ENCODE data around the gene EIPR1. TPM values are rescaled to one million over a fixed set of nuclear protein-coding genes. Genes with fewer than 3 reads are reported as not detected.

The EIPR1 gene
- polyA plus RNA-seq, 1 donor from 2014 or later, result 138 TPM

GRCh38 chr2:3147651-3148530, 229.7 kb downstream of the EIPR1 start:
- Histone ChIP-seq H4K20me1 (ENCODE audit: insufficient read depth) (no peaks in the 10 kb centered on the region), H3F3A (ENCODE audit: insufficient read depth, low read length, poor library complexity, severe bottlenecking) (no peaks in the 10 kb centered on the region), H3K36me3 (ENCODE audit: insufficient read depth, low read length) (no peaks in the 10 kb centered on the region), H3K4me3 (ENCODE audit: low read length) (no peak overlapping the region), H3K27ac (ENCODE audit: low read length) (no peak overlapping the region), H3K9me2 (ENCODE audit: insufficient read depth, low read length) (no peaks in the 10 kb centered on the region), H3K9ac (ENCODE audit: low read length) (no peak overlapping the region), H3K79me2 (replicated peaks; ENCODE audit: insufficient read depth, low read length) (no peaks in the 10 kb centered on the region), H2AFZ (ENCODE audit: low read depth, low read length) (no peak overlapping the region), H3K27me3 (ENCODE audit: insufficient read depth, low read depth, low read length) (no peaks in the 10 kb centered on the region), H3K4me2 (ENCODE audit: low read length) (no peak overlapping the region), H3K9me3 (ENCODE audit: low read length) (no peaks in the 10 kb centered on the region)
- TF ChIP-seq TAF1 (IDR thresholded peaks at IDR 0.05; ENCODE audit: low read depth), result no peak
- no peak for TF ChIP-seq MXI1 (conservative IDR thresholded peaks at IDR 0.05; ENCODE audit: poor library complexity, severe bottlenecking)
- no peak for TF ChIP-seq RAD21 (conservative IDR thresholded peaks at IDR 0.05)
- no peak for TF ChIP-seq EZH2 (IDR thresholded peaks at IDR 0.05; ENCODE audit: borderline replicate concordance, insufficient read depth, low read length, poor library complexity, severe bottlenecking)
- no peak for TF ChIP-seq SMC3 (conservative IDR thresholded peaks at IDR 0.05; ENCODE audit: poor library complexity)
- no peak for TF ChIP-seq POLR2AphosphoS5 (IDR thresholded peaks at IDR 0.05)

GRCh38 chr2:3146772-3147650, 230.6 kb downstream of the EIPR1 start:
- Histone ChIP-seq H3F3A (ENCODE audit: insufficient read depth, low read length, poor library complexity, severe bottlenecking) (no peaks in the 10 kb centered on the region), H3K4me3 (ENCODE audit: low read length) (no peak overlapping the region), H3K4me2 (ENCODE audit: low read length) (no peak overlapping the region), H3K36me3 (ENCODE audit: insufficient read depth, low read length) (no peaks in the 10 kb centered on the region), H4K20me1 (ENCODE audit: insufficient read depth) (no peaks in the 10 kb centered on the region), H3K9ac (ENCODE audit: low read length) (no peak overlapping the region), H2AFZ (ENCODE audit: low read depth, low read length) (no peak overlapping the region), H3K9me2 (ENCODE audit: insufficient read depth, low read length) (no peaks in the 10 kb centered on the region), H3K79me2 (replicated peaks; ENCODE audit: insufficient read depth, low read length) (no peaks in the 10 kb centered on the region), H3K27ac (ENCODE audit: low read length) (no peak overlapping the region), H3K27me3 (ENCODE audit: insufficient read depth, low read depth, low read length) (no peaks in the 10 kb centered on the region), H3K9me3 (ENCODE audit: low read length) (no peaks in the 10 kb centered on the region)
- TF ChIP-seq SMC3 (conservative IDR thresholded peaks at IDR 0.05; ENCODE audit: poor library complexity), result no peak
- TF ChIP-seq POLR2AphosphoS5 (IDR thresholded peaks at IDR 0.05), result no peak
- TF ChIP-seq RAD21 (conservative IDR thresholded peaks at IDR 0.05), result no peak
- no peak for TF ChIP-seq EZH2 (IDR thresholded peaks at IDR 0.05; ENCODE audit: borderline replicate concordance, insufficient read depth, low read length, poor library complexity, severe bottlenecking)
- TF ChIP-seq MXI1 (conservative IDR thresholded peaks at IDR 0.05; ENCODE audit: poor library complexity, severe bottlenecking), result no peak
- TF ChIP-seq CTCF (IDR thresholded peaks at IDR 0.05; ENCODE audit: poor library complexity, severe bottlenecking), result no peak

- TF ChIP-seq EZH2 (IDR thresholded peaks at IDR 0.05; ENCODE audit: borderline replicate concordance, insufficient read depth, low read length, poor library complexity, severe bottlenecking) (no peak), MXI1 (conservative IDR thresholded peaks at IDR 0.05; ENCODE audit: poor library complexity, severe bottlenecking) (no peak), POLR2AphosphoS5 (IDR thresholded peaks at IDR 0.05) (no peak), RAD21 (conservative IDR thresholded peaks at IDR 0.05) (no peak), EP300 (conservative IDR thresholded peaks at IDR 0.05; ENCODE audit: poor library complexity, severe bottlenecking) (no peak), REST (IDR thresholded peaks at IDR 0.05; ENCODE audit: borderline replicate concordance) (no peak), TAF1 (IDR thresholded peaks at IDR 0.05; ENCODE audit: low read depth) (no peak), SMC3 (conservative IDR thresholded peaks at IDR 0.05; ENCODE audit: poor library complexity) (no peak), CTCF (IDR thresholded peaks at IDR 0.05; ENCODE audit: poor library complexity, severe bottlenecking) (no peak)
- H4K20me1 ChIP-seq (ENCODE audit: insufficient read depth), result no peaks in the 10 kb centered on the region
- H3K4me3 ChIP-seq (ENCODE audit: low read length), result no peak overlapping the region
- H3K27me3 ChIP-seq (ENCODE audit: insufficient read depth, low read depth, low read length), result no peaks in the 10 kb centered on the region
- H3K4me2 ChIP-seq (ENCODE audit: low read length), result no peak overlapping the region
- no peak overlapping the region for H2AFZ ChIP-seq (ENCODE audit: low read depth, low read length)
- H3K36me3 ChIP-seq (ENCODE audit: insufficient read depth, low read length), result no peaks in the 10 kb centered on the region
- no peaks in the 10 kb centered on the region for H3K9me3 ChIP-seq (ENCODE audit: low read length)
- H3K79me2 ChIP-seq (replicated peaks; ENCODE audit: insufficient read depth, low read length), result no peaks in the 10 kb centered on the region
- H3K9me2 ChIP-seq (ENCODE audit: insufficient read depth, low read length), result no peaks in the 10 kb centered on the region
- no peaks in the 10 kb centered on the region for H3F3A ChIP-seq (ENCODE audit: insufficient read depth, low read length, poor library complexity, severe bottlenecking)
- H3K9ac ChIP-seq (ENCODE audit: low read length), result no peak overlapping the region
- H3K27ac ChIP-seq (ENCODE audit: low read length), result no peak overlapping the region
Measured at GRCh38 chr2:3146175-3146574, 231.4 kb downstream of the EIPR1 start.

All from neural cell (in vitro differentiated cells).